Central memory CD8-positive, alpha-beta T cell (primary cell): ENCODE measurements around the gene BTBD7.

Experiments
- ATAC-seq: fragments of 150-1000 bp; cut with Tn5 transposase; replicated peaks from 2 replicates; pipeline ENCODE4 v1.10.0; 2022; ENCODE audit warnings: mild to moderate bottlenecking, moderate FRiP score, moderate number of reproducible peaks; ENCODE audit not compliant: poor library complexity, severe bottlenecking; ENCODE audit errors: extremely low read depth
- DNase-seq, 2 donors: peaks; one replicate each; pipeline ENCODE4 v3.0.0; 2021; ENCODE audit warnings: low spot score in 2 of 2
- H3K27ac Mint-ChIP-seq: one replicate; pipeline ENCODE4 v1.8.0; 2022; ENCODE audit warnings: low read depth, mild to moderate bottlenecking, moderate library complexity, mixed read lengths
- H3K27me3 Mint-ChIP-seq: one replicate; pipeline ENCODE4 v1.8.0; 2022; ENCODE audit warnings: mixed read lengths
- H3K36me3 Mint-ChIP-seq: one replicate; pipeline ENCODE4 v1.8.0; 2022; ENCODE audit warnings: mild to moderate bottlenecking, moderate library complexity, mixed read lengths; ENCODE audit not compliant: insufficient read depth
- H3K4me1 Mint-ChIP-seq: one replicate; pipeline ENCODE4 v1.8.0; 2022; ENCODE audit warnings: mixed read lengths
- H3K4me3 Mint-ChIP-seq: one replicate; pipeline ENCODE4 v1.8.0; 2022; ENCODE audit warnings: mild to moderate bottlenecking, moderate library complexity, mixed read lengths
- H3K9me3 Mint-ChIP-seq: one replicate; pipeline ENCODE4 v1.8.0; 2022; ENCODE audit warnings: mixed read lengths

The BTBD7 gene

DNA sequence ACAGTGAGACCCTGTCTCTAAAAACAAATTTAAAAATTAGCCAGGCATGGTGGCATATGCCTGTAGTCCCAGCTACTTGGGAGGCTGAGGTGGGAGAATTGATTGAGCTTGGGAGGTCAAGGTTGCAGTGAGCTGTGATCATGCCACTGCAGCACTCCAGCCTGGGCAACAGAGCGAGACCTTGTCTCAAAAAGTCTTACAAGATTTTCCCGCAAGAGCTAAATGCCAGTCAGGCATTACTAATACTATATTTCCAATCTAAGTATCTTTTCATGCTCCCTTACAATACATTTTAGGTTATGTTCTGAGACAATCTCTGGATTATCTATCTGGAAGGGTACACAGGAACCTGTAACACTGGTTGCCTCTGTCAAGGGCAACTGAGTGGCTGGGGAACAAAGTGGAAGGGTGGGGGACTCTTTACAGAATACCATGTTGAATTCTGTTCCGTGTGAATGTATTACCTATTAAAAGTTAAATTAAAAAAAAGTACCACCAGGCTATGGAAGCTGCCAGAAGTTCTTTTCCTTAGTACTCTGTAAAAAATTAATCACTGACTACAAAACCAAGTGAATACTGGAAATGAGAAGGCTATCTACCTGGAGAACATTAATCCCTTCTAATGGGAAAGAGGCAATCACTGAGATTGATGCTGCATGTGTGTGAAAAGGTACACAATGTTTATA lies 56.7 kb downstream of the BTBD7 start:
- H3K36me3 Mint-ChIP-seq = peaks cover 4% of the 10 kb centered on the region
- H3K27ac Mint-ChIP-seq = no peak overlapping the region
- no peak overlapping the region for H3K4me3 Mint-ChIP-seq
- H3K27me3 Mint-ChIP-seq = no peaks in the 10 kb centered on the region
- no peaks in the 10 kb centered on the region for H3K9me3 Mint-ChIP-seq
- DNase-seq (no peak), ATAC-seq (no peak)
- peaks cover 5% of the 10 kb centered on the region for H3K4me1 Mint-ChIP-seq

DNA sequence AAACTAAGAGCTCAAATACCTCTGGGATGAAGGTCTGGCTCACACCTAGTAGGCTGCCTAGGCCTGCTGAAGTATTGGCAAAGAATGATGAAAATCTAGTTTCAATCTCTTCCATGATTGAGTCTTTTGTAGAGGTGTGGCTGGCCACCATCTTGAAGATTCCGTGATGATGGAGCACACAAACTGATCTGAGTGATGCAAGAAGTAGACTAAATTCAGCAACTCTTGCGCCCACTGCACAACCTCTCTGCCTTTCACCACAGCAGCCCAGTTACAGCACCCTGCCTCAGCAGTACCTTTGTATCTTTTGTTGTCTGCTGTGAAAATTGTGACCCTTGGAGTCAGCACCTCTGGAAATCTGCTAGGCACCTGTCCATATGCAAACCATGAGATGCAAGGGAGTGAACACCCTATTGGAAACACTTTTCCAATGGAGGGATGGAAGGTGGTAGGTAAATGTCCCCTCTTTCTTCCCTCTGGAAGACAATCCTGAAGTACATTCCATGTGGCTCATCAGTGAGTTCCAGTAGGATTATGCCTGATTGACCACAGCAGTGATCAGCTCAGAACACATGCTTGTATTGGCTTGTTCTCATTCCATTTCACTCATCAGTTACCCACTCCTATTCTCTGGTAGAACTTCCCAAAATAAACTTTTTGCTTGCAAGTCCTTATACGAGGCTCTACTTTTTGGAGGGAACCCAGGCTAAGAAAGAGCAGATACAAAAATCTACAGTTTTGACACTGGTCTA lies 58.6 kb downstream of the BTBD7 start:
- DNase-seq = no peak
- H3K36me3 Mint-ChIP-seq = peaks cover 4% of the 10 kb centered on the region

DNA sequence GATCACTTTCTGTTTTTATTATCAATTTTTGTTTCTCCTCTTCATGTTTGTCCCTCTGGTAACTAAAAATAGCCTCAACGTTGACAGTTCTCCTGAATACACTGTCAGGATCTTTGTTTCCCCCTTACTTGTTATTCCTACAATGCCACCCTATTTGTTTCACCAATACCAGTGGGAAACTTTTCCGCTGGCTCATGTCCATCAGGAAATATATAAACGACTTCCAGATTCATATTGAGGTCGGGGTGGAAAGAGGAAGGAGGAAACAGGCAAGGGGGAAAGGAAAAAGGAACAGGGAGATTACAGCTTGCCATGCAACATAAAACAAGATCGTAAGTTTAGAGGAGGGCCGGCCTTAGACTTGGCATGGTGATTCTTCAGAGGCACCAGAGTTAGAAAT lies 61.7 kb downstream of the BTBD7 start:
- no peaks in the 10 kb centered on the region for H3K27me3 Mint-ChIP-seq
- no peak for DNase-seq
- H3K4me1 Mint-ChIP-seq = peaks cover 14% of the 10 kb centered on the region

More for the DNA sequence above, 58.6 kb downstream of the BTBD7 start:
- ATAC-seq = no peak
- H3K27ac Mint-ChIP-seq = no peak overlapping the region
- H3K4me1 Mint-ChIP-seq = peaks cover 5% of the 10 kb centered on the region
- H3K9me3 Mint-ChIP-seq = no peaks in the 10 kb centered on the region
- no peak overlapping the region for H3K4me3 Mint-ChIP-seq
- no peaks in the 10 kb centered on the region for H3K27me3 Mint-ChIP-seq

DNA sequence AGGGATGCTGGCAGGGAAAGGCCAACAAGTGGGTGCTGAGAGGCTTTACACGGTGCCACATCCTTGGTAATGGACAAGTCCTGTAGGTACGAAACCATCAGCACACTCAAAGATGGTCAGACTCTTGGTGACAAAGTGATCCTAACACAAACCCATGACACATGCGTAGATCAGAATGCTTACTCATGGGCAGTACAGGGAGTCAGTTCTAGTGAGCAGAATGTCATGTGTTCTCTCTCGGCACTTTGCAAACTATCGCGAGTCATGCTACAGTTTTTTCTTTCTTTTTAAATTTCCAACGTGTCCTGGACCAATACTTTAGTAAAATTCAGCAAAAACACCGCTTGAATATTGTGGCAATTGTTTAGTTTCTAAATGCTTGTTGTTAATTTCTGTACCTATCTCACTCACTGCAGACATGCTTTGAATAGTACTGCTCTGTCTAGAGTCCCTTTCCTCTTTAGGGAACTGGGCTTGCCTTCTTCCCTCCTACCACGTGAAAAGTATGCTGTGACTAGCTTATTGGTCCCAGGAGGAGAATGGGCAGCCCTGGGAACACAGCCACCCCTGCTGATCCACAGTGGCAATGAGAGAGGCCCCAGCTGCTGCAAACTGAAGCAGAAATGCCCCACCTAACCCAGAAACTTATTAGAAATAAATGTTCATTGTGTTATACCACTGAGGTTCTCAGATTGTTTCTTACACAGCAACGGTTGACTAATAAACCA lies 63.3 kb downstream of the BTBD7 start:
- H3K27ac Mint-ChIP-seq = no peak overlapping the region
- H3K9me3 Mint-ChIP-seq = no peaks in the 10 kb centered on the region
- H3K4me1 Mint-ChIP-seq = peaks cover 19% of the 10 kb centered on the region
- peaks cover 6% of the 10 kb centered on the region for H3K36me3 Mint-ChIP-seq
- DNase-seq (no peak), ATAC-seq (no peak)
- no peak overlapping the region for H3K4me3 Mint-ChIP-seq
- no peaks in the 10 kb centered on the region for H3K27me3 Mint-ChIP-seq

More for the DNA sequence above, 61.7 kb downstream of the BTBD7 start:
- no peak overlapping the region for H3K27ac Mint-ChIP-seq
- ATAC-seq = no peak
- H3K4me3 Mint-ChIP-seq = no peak overlapping the region
- no peaks in the 10 kb centered on the region for H3K9me3 Mint-ChIP-seq
- peaks cover 6% of the 10 kb centered on the region for H3K36me3 Mint-ChIP-seq

DNA sequence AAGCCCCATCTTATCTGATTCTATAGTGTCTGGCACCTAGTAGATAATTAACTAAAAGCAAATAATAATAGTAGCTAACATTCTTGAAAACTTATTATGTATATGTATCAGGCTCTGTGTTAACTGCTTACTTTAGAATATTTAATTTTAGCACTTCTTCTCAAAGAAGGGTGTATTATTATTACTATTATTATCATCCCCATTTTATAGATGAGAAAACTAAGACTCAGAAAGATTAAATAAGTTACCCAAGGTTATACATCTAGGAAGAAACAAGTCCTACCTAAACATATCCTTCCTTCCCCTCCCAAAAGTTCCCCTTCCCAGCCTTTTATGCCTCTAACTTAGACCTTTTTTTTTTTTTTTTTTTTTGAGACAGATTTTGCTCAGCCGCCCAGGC lies 64.4 kb downstream of the BTBD7 start:
- Mint-ChIP-seq H3K9me3 (no peaks in the 10 kb centered on the region), H3K36me3 (peaks cover 5% of the 10 kb centered on the region), H3K4me1 (peaks cover 29% of the 10 kb centered on the region), H3K4me3 (no peak overlapping the region), H3K27me3 (no peaks in the 10 kb centered on the region), H3K27ac (peak overlapping the region; percentile 56)
- DNase-seq = no peak
- no peak for ATAC-seq

DNA sequence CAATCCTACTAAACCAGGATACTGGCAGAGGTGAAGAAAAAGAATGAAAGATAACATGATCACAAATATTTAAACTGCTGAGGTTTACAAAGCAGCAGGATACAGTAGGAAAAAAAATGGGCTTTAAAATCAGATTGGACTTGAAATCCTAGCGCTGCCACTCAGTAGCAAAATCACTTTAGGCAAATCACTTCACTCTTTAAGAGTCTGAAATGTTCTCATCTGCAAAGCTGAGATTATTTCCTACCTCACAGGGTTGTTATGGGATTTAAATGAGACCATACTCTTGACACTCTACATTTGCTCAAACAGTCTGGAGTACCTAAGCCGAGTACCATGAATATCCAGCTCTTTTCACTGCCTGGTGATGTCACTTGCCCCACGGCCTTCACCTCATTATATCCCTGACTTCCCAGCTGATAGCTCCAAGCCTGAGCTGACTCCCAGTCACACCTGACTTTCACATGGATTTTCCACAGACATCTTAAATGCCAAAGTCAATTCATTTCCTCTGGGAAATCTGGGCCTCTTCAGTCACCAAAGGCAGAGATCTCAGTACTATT lies 65.6 kb downstream of the BTBD7 start:
- no peak overlapping the region for H3K27ac Mint-ChIP-seq
- peaks cover 31% of the 10 kb centered on the region for H3K4me1 Mint-ChIP-seq
- H3K36me3 Mint-ChIP-seq = peaks cover 8% of the 10 kb centered on the region
- H3K4me3 Mint-ChIP-seq = no peak overlapping the region
- ATAC-seq (no peak), DNase-seq (no peak)
- no peaks in the 10 kb centered on the region for H3K9me3 Mint-ChIP-seq
- no peaks in the 10 kb centered on the region for H3K27me3 Mint-ChIP-seq

DNA sequence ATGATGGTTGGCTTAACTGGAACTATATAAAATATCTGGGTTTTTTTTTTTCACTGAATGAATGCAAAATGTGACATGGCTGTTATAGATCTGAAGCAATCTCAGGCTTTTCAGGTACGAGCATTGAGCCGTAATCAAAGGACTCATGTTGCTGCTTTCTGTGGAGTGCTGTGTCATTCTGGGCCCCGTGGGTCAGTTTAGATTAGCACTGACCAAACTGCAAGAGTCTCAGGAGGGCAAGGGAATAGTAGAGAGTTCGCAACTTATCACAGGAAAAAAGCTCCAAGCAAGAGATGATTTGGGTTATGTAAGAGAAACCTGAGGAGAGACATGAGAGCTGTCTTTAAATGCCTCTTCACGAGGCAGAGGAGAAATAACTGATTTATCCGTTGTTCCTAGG lies 66.7 kb downstream of the BTBD7 start:
- Mint-ChIP-seq H3K27me3 (no peaks in the 10 kb centered on the region), H3K4me3 (no peak overlapping the region), H3K36me3 (peaks cover 14% of the 10 kb centered on the region), H3K9me3 (no peaks in the 10 kb centered on the region), H3K4me1 (peaks cover 31% of the 10 kb centered on the region), H3K27ac (no peak overlapping the region)
- DNase-seq = no peak
- no peak for ATAC-seq

DNA sequence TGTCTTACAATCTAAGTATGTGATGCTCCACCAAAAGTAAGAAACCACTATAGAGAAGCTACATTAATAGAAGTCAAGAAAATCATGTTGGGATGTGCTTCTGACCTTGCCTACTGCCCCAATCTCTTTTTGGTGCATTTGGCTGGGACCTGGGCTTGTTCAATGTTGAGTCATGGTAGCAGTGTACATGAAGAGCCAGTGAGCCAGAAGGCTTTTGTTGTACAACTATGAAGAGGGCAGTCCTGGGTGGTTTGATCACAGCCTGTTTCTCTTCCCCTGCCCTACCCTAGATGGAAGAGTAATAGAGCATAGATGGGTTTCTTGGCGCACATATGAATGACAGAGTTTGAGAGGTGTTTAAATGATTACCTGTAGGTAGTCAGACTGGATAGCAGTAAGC lies 69.4 kb downstream of the BTBD7 start:
- Mint-ChIP-seq H3K27ac (no peak overlapping the region), H3K27me3 (no peaks in the 10 kb centered on the region), H3K9me3 (no peaks in the 10 kb centered on the region), H3K36me3 (peaks cover 16% of the 10 kb centered on the region), H3K4me3 (no peak overlapping the region), H3K4me1 (peaks cover 31% of the 10 kb centered on the region)
- ATAC-seq (no peak), DNase-seq (no peak)

DNA sequence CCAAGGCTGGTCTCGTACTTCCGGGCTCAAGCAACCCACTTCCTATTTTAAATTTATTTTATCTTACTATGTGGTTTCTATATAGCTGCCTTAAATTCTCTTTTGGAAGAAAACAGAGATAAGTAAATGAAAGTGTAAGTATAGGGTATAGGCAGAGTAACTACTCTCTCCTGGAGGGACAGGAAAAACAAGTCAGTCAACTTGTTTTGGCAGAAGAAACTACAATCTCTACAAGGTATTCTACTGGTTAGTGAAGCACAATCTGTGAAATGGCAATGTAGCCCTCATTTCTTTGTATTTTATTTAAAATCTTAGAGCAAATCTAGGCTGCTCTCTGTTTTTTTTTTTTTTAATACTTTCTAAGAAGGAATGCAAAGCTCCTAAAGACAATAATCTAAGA lies 70.4 kb downstream of the BTBD7 start:
- H3K4me3 Mint-ChIP-seq = no peak overlapping the region
- H3K27me3 Mint-ChIP-seq = no peaks in the 10 kb centered on the region
- ATAC-seq = no peak
- H3K9me3 Mint-ChIP-seq = no peaks in the 10 kb centered on the region
- H3K27ac Mint-ChIP-seq = no peak overlapping the region
- DNase-seq = no peak
- peaks cover 22% of the 10 kb centered on the region for H3K4me1 Mint-ChIP-seq
- H3K36me3 Mint-ChIP-seq = peaks cover 19% of the 10 kb centered on the region

DNA sequence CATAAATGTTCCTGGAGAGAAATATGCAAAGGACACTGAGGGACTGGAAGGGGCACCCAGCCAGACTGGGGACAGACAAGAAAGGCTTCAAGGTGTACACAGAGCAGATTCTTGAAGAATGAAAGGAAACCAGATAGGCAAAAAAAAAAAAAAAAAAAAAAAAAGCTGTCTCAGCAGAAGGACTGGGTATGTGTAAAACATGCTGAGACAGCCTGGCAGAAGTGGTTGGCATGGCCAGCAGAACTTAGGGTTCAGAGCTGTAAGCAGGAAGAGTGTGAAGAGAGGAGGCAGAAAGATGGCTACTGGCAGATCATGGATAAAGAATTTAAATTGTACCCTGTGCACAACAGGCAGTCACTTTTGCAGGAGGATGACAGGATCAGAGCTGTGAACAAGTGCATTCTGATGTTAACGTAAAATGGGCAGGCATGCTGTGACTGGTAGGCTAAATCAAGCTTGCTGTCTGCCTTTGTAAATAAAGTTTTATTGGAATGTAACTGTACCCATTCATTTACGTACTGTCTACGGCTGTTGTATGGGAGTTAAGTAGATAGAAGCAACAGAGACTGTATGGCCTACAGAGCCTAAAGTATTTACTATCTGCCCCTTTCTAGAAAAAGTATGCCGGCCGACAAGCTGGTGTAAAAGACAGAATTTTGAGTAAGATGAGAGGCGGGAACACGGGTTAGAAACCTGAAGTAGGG lies 83.6 kb downstream of the BTBD7 start:
- no peak overlapping the region for H3K4me3 Mint-ChIP-seq
- DNase-seq = no peak
- no peaks in the 10 kb centered on the region for H3K4me1 Mint-ChIP-seq
- H3K9me3 Mint-ChIP-seq = no peaks in the 10 kb centered on the region
- no peak for ATAC-seq
- H3K27ac Mint-ChIP-seq = peak overlapping the region; percentile 82
- no peaks in the 10 kb centered on the region for H3K27me3 Mint-ChIP-seq
- H3K36me3 Mint-ChIP-seq = peaks cover 48% of the 10 kb centered on the region

DNA sequence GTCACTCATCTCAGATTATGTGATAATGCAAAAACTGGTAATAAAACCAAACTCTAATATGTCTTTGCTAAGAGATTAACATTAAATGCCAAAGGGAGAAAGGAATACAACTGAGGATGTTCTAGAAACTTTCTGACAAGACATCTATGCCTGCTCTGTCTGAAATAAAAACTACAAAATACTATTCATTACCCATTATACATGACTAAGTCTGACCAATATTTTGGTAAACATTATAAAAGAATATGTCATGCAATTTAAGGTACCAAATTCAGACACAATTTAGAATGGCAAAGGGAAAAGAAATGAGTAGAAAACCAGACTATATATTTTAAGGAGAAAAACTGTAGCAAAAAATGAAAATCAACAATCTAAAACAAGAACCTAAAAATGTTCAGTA lies 86.3 kb downstream of the BTBD7 start:
- peaks cover 49% of the 10 kb centered on the region for H3K36me3 Mint-ChIP-seq
- ATAC-seq (no peak), DNase-seq (no peak)
- H3K4me3 Mint-ChIP-seq = no peak overlapping the region
- no peaks in the 10 kb centered on the region for H3K27me3 Mint-ChIP-seq
- H3K27ac Mint-ChIP-seq = no peak overlapping the region
- H3K4me1 Mint-ChIP-seq = peaks cover 5% of the 10 kb centered on the region
- no peaks in the 10 kb centered on the region for H3K9me3 Mint-ChIP-seq

DNA sequence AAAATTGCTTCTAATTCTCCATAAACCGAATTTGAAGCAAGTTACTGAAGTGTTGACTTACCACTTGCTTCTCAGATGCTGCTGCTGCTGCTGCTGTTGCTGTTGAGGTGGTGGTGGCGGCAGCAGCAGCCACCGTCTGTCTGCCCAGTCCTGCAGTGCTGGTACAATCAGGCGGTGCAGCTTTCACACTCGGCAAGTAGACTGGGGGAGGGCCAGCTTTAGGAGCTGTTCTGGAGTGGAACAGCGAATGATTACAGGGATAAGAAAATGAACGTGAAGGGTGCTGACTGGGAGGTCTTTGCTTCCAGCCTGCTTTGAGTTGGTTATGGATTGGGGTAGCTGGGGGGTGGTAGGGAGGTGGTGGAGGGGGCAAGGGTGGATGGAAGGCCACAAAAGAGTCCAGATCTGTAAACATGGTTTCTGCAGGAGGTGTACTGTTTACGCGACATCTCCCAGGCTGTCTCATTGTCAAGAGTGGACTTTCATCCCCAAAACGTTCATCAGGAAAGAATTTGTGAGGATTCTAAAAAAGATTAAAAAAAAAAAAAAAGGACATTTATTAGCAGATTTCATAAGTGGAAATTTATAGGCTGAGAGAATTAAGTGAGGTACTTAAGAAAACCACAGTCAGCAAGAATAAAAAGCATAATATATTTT lies 86.9 kb downstream of the BTBD7 start:
- ATAC-seq (no peak), DNase-seq (no peak)
- Mint-ChIP-seq H3K27me3 (no peaks in the 10 kb centered on the region), H3K4me1 (peaks cover 5% of the 10 kb centered on the region), H3K36me3 (peaks cover 53% of the 10 kb centered on the region), H3K9me3 (no peaks in the 10 kb centered on the region), H3K27ac (no peak overlapping the region), H3K4me3 (no peak overlapping the region)
